ENCODE results near the gene TRIP6.

DNA sequence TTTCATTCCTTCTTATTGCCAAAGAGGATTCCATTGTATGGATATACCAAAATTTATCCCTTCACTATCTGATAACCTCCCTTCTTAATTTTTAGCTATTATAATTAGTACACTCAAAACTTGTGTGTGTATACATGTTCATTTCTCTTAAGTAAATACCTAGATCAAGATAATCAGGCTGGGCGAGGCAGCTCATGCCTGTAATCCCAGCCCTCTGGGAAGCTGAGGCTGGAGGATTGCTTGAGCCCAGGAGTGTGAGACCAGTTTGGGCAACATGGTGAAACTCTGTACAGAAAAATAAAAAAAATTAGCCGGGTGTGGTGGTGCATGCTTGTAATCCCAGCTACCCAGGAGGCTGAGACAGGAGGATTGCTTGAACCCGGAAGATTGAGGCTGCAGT lies 44.3 kb downstream of the TRIP6 start:
- no peak for TF ChIP-seq POLR2A (IDR thresholded peaks at IDR 0.05; ENCODE audit: control extremely low read depth in 1 of 2, low read depth in 2 of 2, low read length in 2 of 2)
- TF ChIP-seq EZH2 (IDR thresholded peaks at IDR 0.05; ENCODE audit: low read depth, low read length, severe bottlenecking), result no peak
- TF ChIP-seq, protein P1, sequence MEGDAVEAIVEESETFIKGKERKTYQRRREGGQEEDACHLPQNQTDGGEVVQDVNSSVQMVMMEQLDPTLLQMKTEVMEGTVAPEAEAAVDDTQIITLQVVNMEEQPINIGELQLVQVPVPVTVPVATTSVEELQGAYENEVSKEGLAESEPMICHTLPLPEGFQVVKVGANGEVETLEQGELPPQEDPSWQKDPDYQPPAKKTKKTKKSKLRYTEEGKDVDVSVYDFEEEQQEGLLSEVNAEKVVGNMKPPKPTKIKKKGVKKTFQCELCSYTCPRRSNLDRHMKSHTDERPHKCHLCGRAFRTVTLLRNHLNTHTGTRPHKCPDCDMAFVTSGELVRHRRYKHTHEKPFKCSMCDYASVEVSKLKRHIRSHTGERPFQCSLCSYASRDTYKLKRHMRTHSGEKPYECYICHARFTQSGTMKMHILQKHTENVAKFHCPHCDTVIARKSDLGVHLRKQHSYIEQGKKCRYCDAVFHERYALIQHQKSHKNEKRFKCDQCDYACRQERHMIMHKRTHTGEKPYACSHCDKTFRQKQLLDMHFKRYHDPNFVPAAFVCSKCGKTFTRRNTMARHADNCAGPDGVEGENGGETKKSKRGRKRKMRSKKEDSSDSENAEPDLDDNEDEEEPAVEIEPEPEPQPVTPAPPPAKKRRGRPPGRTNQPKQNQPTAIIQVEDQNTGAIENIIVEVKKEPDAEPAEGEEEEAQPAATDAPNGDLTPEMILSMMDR (IDR thresholded peaks at IDR 0.05; ENCODE audit: control extremely low read depth in 1 of 3, insufficient read depth in 1 of 3, low read depth in 1 of 3, low read length in 3 of 3), result no peak
- TF ChIP-seq ZNF274 (IDR thresholded peaks at IDR 0.05; ENCODE audit: borderline replicate concordance, extremely low read depth, low read length), result no peak
- no peak for TF ChIP-seq HDAC2 (IDR thresholded peaks at IDR 0.05; ENCODE audit: borderline replicate concordance in 1 of 2, low read depth in 2 of 2, low read length in 2 of 2)
- no peak for TF ChIP-seq POLR2AphosphoS5 (IDR thresholded peaks at IDR 0.05; ENCODE audit: low read depth, low read length)
- no peak for TF ChIP-seq RFX5 (IDR thresholded peaks at IDR 0.05; ENCODE audit: borderline replicate concordance, low read depth, low read length)
- no peak for TF ChIP-seq YY1 (IDR thresholded peaks at IDR 0.05; ENCODE audit: low read depth, low read length)
